SU-DHL-6 (cell line): ENCODE data around the gene COL4A3.
A peak's percentile ranks its signal among the peaks of the same experiment; 100 is the strongest.

Experiments used
- CTCF ChIP-seq: fragments of 200-600 bp; sonication (generic); IDR thresholded peaks from one replicate; pipeline ENCODE4 v1.5.1; 2017; ENCODE audit warnings: antibody characterized with exemption, mild to moderate bottlenecking, low read length, moderate library complexity; ENCODE audit not compliant: insufficient read depth, poor library complexity, severe bottlenecking
- EZH2phosphoT487 ChIP-seq: fragments of 200-600 bp; sonication (generic), shearing (Covaris generic); conservative IDR thresholded peaks from 2 replicates; pipeline ENCODE4 v1.6.1; 2018; ENCODE audit warnings: mild to moderate bottlenecking, antibody characterized with exemption, low read length, moderate library complexity, mixed read lengths

GRCh38 chr2:227325839-227326195 is 161.4 kb downstream of the COL4A3 start:
- TF ChIP-seq CTCF (peak; percentile 6), EZH2phosphoT487 (no peak)
